GM21381 (cell line): ENCODE data around the gene LAMP1.
"Not testable (repeated sequence)": the region's sequence is repeated elsewhere in the genome, so short reads cannot be mapped to it uniquely, and the experiment has no call there.

Experiments used
- ATAC-seq: cut with Tn5 transposase; IDR thresholded peaks from one replicate; pipeline ENCODE4 v1.9.1; 2021; ENCODE audit warnings: mild to moderate bottlenecking, moderate library complexity; ENCODE audit not compliant: unreplicated experiment

Gene LAMP1

DNA sequence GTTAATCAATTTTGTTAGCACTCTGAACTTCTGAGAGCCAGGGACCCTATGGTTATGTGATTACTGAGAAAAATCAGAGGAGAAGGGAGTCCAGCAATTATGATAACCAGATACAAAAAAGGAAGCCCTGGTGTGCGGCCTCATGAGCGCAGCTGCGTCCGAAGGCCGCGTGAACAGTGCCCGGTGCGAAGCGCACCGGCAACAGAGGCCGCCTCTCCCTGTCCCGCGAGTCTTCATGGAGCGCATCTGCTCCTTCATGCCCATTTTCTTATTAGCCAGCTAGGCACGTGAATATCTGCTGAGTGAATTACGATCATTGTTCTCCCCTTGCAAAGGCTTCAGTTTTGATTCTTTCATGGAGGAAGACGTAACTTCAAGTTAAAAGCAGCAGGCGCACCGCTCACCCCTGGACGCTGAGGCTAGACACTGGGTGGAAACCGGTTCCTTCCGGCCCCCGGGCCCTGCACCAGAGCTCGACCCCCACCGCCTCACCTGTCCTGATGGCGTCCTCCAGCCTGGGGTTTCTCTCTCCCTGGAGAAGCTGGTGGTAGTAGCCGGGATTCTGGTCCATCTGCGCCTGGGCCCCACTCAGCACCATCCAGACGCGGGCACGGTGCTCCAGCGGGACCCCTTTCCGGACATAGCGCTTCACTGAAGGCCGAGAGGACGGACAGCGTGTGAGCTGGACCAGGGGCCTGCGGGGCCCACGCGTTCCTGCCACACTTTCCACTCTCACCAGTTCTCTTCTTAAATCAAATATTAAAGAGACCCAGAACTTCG, 58.0 kb downstream of the LAMP1 start:
- ATAC-seq: no peak

DNA sequence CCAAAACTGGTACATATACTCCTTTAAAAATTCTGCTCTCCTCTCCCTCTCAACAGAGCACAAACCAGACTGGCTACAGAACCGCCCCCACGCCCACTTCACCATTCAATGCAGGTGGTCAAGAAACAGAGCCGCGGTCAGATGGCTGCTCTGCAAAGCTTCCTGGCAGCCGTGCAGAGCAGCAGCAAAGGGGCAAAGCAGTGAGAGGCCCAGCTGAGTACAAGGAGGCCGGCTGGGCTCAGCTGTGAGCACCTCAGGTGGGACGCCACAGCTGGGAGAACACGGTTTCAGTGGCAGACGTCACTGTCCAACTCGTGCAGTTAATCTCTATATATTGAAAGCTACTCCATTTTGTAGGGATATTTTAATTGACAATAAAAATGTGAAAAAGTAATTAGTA, 58.6 kb downstream of the LAMP1 start:
- ATAC-seq: no peak

DNA sequence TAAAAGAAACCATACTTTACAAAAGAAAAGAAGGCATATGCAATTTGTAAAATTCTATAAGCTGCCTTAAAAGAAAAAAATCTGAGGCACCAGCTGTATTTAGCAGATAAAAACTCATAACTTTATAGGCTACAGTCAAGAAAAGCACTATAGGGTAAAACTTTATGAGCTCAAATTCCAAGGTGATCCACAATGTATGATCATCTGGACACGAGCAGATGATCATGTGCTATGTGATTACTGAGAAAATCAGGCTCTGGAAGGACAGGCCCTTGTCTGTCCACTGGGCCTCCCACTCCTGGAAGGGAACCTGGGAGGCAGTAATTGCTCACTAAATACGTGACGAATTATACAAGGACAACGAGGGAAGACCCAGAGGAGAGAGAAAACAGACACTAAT, 59.6 kb downstream of the LAMP1 start:
- no peak for ATAC-seq

DNA sequence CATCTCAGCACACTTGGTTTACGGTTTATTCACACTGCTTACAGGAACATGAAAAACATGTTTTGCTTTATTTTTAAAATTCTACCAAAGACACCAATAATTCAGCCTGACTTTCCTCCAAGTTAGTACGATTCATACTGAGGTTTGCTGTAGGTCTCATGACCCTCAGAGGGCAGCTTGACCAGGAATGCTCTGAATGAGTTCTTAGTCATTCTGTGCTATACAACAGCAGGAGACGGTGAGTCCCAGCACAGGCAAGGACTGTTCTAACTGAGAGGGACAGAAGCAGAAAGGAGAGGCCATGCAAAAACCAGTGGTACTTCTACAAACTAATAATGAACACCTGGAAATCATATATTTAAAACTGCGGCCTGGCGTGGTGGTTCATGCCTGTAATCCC, 60.5 kb downstream of the LAMP1 start:
- ATAC-seq: no peak

DNA sequence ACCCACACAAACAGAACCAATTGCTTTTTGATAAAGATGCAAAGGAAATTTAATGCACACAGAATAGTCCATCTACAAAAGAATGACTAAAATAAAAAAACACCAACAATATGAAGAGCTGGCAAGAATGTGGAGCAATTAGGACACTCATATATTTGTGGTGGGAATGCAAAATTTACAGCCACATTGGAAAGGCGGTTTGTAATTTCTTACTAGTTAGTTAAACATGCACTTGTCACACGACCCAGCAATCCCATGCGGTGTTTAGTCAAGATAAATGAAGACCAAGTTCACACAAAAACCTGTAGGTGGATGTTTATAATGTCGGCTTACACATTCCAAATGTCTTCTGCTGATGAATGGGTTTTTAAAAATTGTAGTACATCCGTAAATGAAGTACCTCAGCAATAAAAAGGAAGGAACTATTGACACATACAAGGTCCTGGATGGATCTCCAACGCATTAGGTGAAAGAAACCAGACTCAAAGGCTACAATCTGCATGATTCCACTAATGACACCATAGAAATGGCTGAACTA, 61.7 kb downstream of the LAMP1 start:
- no peak for ATAC-seq

DNA sequence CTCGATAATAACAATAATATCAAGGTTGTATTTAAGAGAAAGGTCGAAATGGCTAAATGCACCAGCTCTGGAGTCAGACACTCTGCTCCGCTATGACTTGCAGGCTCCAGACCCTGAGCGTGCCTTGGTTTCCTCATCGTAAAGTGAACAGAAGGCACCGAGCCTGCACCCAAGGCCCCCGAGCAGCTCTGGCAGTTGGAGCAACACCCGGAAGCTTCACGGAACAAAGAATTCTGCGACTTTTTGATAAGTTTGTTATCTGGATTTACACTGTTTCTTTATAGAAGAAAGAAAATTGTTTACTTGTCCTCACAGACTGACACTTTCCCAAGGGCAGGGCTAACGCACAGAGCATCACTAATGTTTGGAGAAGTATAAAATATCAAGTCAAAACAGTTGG, 62.5 kb downstream of the LAMP1 start:
- ATAC-seq: no peak

DNA sequence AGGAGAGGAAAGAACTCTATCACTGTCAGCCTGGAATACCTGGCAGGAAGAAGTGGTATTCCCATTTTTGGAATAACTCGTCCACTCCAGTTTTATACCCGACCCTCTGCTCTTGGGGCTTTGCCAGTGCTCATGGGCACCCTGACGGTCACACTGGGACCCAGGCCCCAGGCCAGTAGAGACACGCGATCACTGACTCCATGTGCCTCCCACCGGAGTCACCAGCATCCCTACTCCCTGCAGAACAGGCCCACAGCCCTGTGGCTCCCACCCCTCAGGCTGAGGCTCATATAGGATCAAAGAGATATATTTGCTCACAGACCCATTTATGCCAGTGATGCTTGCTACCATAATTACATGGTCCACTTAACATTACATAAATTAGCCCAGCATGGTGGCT, 63.4 kb downstream of the LAMP1 start:
- ATAC-seq: no peak

DNA sequence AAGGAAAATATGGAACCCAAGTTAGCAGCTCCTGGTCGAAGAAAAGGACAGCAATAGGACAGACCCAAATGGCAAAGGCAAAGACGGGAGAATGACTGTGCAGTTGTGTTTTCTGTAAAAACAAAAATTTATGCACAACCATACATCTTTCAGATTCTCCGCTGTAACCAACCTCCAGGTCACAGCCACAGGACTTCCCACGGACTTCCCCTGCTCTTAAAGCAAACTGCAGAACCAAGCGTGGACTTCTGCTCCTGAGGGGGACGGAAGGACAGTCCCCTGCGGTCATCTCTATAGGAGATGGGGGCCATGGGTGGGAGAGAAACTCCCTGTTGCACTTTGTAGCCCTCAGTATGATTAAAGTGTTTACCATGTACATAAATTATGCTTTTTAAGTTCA, 64.4 kb downstream of the LAMP1 start:
- no peak for ATAC-seq

DNA sequence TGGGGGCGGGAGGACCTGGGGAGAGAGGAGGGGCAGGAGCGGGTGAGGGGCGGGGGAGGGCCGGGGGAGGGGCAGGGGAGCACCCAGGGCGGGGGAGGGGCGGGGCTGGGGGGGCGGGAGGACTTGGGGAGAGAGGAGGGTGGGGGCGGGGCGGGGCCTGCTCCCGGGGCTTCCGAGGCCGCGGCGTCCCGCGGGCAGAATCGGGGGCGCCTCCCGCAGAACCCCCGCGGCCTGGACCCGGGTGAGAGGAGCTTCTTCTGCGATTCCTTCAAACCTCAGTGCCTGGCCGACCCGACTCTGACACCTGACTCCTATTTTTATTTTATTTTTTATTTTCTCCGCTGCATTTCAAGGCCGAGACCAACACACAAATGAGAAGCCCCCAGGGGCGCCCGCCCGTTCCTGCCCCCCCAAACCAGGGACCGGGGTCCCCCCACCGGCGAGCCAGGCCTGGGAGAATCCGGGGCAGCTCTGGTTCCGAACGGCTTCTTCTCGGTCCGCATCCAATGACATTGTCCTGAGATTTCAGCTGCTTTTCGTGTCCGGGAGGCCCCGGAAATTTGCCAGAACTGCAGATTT, 67.4 kb downstream of the LAMP1 start:
- no peak for ATAC-seq

DNA sequence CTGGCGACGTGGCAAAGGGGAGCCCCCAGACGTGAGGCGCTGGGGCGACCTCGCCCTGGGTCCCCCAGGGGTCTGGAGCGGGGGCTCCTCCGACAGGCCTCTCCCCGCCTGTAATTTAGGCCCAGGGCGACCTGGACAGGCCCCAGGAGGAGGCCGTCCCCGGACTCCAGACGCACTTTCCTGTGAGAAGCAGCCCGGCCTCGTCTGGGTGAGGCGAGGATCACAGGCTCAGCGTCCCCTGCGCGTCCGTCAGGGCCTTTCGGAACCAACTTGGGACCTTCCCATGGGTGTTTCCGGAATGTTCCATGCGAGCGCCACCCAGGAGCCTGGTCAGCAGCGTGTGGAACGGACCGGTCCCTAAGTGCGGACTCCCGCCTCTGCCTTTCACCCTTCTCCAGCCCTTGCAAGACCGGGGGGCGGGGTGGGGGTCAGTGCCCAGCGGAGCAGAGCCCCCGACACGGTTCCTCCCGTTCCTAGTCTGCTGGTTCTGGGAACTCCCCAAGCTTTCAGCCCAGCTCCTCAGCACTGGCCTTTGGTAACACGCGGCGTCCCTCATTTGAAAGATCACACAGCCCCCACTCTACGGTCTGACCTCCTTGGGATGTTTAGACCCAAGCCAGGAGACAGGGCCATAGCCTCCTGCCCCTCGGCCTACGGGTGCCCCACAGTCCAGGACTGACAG, 68.0 kb downstream of the LAMP1 start:
- ATAC-seq: no peak

DNA sequence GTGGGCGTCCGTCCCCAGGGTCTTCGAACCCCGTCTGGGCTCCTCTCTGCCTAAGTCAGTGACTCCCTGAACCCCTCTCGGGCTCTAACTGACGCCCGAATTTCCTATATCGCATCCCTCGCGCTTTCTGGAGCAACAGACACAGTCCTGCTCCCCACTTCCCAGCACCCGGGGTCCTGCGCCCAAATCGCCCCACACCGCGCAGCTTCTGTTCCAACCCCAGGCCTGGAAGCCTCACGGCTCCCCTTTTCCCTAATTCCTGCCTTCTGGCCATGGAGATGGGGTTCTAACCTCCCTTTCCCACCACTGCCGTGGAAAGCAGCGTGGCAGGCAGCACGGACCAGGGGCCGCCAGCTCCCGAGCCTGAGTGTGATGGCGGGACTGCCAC, 68.5 kb downstream of the LAMP1 start:
- ATAC-seq: no peak

DNA sequence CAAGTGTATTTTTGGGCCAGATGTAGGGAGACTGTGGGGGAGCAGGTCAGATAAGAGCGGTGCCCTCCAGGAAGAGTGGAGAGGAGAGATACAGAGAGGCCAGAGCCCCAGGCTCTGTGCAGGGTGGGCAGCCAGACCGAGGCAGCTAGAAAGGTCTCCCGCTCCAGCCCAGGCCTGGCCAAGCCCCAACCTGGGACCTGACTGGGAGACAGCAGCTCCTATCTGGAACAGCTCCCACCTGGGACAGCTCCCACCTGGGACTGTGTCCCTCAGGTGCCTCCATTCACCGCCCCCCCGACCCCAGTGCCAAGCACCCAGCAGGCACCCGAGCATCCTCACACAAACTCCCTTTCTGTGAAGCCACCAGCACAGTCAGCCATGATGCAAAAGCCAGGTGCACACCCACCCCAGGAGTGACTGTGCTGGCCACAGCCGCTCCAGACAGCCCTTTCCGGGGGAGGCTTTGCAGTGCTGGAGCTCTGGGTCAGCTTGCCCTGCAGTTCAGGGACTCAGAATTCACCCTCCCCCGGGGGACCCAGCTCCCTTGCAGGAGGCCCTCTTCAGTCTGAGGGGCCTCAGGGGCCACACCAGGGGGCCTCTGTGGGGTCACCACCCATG, 69.0 kb downstream of the LAMP1 start:
- no peak for ATAC-seq

DNA sequence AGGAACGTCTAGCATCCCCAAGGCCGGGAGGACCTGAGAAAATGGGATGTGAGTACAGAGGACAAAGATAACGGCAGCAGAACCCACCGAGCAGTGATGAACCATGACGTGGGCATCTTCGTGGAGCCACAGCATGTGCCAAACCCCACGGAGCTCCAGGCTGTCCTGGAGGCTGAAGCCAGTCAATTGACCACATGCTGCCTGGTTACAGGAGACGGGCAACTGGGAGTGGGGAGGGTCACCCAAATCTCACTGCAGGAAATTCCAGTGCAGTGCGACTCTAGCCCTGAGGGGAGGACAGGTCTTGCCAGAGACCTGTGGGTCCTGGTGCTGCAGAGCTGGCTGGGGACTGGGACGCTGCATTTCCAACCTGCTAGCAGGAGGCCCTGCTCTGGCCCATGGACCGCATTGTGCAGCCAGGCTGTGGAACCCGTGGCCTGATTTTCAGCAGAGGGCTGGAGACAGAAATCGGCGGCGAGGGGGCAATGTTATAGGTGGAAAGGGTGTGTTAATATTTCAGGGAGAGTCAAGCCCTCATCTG, 70.1 kb downstream of the LAMP1 start:
- ATAC-seq: no peak

DNA sequence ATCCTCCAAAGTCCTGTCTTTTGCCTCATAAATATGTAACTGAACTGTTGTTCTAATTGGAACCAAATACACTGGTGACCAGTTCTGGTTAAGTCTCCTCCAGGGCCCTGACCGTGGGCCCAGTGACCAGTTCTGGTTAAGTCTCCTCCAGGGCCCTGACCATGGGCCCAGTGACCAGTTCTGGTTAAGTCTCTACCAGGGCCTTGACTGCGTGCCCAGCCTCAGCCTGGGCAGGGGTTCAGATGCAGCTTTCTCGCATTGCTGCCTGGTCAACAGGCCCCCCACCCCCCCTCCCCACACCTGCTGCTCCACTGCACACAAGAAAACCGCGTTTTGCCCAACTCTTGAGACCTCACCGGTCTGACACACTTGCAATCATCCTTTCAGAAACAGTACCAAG, 70.7 kb downstream of the LAMP1 start:
- ATAC-seq: no peak

DNA sequence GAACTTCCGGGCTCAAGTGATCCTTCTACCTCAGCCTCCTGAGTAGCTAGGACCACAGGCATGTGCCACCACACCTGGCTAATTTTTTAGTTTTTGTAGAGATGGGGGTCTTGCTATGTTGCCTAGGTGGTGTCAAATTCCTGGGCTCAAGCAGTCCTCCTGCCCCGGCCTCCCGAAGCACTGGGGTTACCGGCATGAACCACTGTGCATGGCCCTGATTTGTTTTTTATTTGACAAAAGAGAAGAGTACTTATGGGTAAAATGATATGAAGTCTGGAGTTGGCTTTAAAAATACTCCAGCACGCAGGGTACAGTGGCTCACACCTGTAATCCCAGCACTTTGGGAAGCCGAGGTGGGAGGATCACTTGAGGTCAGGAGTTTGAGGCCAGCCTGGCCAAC, 71.3 kb downstream of the LAMP1 start:
- not testable (repeated sequence) for ATAC-seq

DNA sequence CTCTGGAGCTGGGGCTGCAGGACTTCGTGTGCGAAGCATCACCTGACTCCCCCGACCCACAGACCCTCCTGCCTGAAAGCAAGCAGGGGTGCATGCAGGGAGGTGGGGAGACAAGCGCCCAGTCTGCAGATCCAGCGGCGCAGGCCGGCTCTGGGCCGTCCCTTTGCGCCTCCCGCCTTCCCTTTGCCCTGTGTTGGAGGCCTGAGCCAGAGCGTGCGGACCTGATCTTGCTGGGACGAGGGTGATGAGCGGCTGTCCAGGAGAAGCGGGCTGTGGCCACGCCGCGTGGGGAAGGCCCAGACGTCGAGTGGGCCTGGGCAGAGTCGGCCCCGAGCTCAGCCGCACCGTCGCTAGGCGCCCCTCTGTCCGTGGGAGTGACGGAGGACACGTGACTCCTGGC, 72.2 kb downstream of the LAMP1 start:
- no peak for ATAC-seq

DNA sequence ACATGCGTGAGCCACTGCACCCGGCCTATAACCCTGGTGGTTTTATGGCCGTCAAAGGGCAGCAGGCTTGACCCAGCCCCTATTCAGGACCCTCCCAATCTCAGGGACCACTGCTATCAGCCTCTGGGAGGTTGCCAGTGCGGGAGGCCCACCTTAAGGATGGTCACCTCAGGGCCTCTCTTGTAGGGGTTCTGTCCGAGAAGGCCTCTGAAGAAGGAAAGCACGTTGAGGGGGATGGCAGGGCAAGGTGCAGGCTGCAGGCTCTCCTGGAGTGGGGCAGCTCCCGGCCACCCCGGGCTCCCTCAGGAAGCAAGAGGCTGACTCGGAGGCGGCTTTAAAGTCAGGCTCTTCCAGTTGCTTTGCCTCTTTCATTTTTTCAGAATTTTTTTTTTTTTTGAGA, 72.8 kb downstream of the LAMP1 start:
- ATAC-seq: no peak

DNA sequence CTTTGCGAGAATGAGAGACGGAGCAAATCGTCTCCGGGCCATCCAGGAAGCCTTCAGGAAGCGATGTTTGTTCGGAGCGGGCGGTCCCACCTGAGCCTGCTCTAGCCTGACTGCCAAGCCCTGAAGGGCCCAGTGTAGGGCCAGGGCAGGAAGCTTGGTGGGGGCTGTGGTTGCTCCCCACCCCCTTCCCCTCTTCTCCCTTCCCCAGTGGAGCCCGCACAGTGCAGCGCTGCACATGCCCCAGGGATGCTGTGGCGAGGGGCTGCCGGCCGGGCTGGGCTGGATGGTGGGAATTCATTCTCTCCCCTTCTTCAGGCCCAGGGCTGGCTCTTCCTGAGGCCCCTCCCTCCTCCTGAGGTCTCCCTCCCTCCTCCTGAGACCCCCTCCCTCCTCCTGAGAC, 74.0 kb downstream of the LAMP1 start:
- no peak for ATAC-seq

DNA sequence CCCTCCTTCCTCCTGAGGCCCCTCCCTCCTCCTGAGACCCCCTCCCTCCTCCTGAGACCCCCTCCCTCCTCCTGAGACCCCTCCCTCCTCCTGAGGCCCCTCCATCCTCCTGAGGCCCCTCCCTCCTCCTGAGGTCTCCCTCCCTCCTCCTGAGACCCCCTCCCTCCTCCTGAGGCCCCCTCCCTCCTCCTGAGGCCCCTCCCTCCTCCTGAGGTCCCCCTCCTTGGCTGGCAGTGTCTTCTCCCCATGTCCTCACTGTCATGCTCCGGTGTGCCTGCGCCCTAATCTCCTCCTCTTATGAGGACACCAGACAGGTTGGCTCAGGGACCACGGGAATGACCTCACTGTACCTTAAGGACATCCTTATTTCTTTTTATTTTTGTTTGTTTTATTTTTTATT, 74.7 kb downstream of the LAMP1 start:
- not testable (repeated sequence) for ATAC-seq
